Hepatocyte (in vitro differentiated cells): Measurements from ENCODE around the gene FAM171A2.

Experiments
- CTCF ChIP-seq: fragments of 200-600 bp; sonication (generic); IDR thresholded peaks from 2 replicates; pipeline ENCODE4 v1.5.1; 2016; ENCODE audit warnings: antibody characterized with exemption, mild to moderate bottlenecking; ENCODE audit not compliant: poor library complexity
- EZH2 ChIP-seq: fragments of 200-600 bp; sonication (generic); IDR thresholded peaks from 2 replicates; pipeline ENCODE4 v1.6.1; 2016; ENCODE audit warnings: antibody characterized with exemption, mild to moderate bottlenecking, borderline replicate concordance

- no peak for TF ChIP-seq CTCF
- no peak for TF ChIP-seq EZH2
These were observed 33.3 kb upstream of the FAM171A2 start for GRCh38 chr17:44396946-44397345.
